Esophagus squamous epithelium (tissue), 5 donors: Measurements from ENCODE around the gene MCM6. TPM values are rescaled to one million over a fixed set of nuclear protein-coding genes. Genes with fewer than 3 reads are reported as not detected.

Experiments used
- DNase-seq: peaks from one replicate; lab custom pipeline; 2025; lab: John Stamatoyannopoulos, UW
- H3K27ac ChIP-seq, 4 donors: fragments of 200-600 bp; sonication (generic); one replicate each; pipeline ENCODE4 v1.5.1; 2016 to 2019; ENCODE audit warnings: mild to moderate bottlenecking in 1 of 4
- H3K27me3 ChIP-seq, 4 donors: fragments of 200-600 bp; sonication (generic); 1 replicate in 3 of 4; 2 replicates in 1 of 4; pipeline versions ENCODE4 v1.5.1 to v1.6.0; 2017 to 2021; ENCODE audit warnings: antibody characterized with exemption in 1 of 4
- H3K36me3 ChIP-seq, 3 donors: fragments of 200-600 bp; sonication (generic); one replicate each; pipeline ENCODE4 v1.5.1; 2016 to 2019
- H3K4me1 ChIP-seq, 3 donors: fragments of 200-600 bp; sonication (generic); one replicate each; pipeline ENCODE4 v1.5.1; 2017 to 2019
- H3K4me3 ChIP-seq, 4 donors: fragments of 200-600 bp; sonication (generic); 1 replicate in 3 of 4; 2 replicates in 1 of 4; pipeline ENCODE4 v1.5.1; 2016 to 2019; ENCODE audit warnings: mild to moderate bottlenecking in 2 of 4, moderate library complexity in 1 of 4
- H3K9me3 ChIP-seq, 3 donors: fragments of 200-600 bp; sonication (generic); one replicate each; pipeline ENCODE4 v1.5.1; 2016 to 2019
- CTCF ChIP-seq, 6 experiments: fragments of 450-650 bp in 4 of 6; fragments of 200-600 bp in 2 of 6; sonication (generic) in 2 of 6; IDR thresholded peaks; one replicate each; pipeline ENCODE4 v1.5.1; 2016 to 2019; ENCODE audit warnings: antibody characterized with exemption in 6 of 6, mild to moderate bottlenecking in 4 of 6, moderate library complexity in 4 of 6
- POLR2A ChIP-seq, 4 donors: fragments of 450-650 bp; IDR thresholded peaks; one replicate each; pipeline ENCODE4 v1.6.1; 2017; ENCODE audit warnings: antibody characterized with exemption in 4 of 4, mild to moderate bottlenecking in 4 of 4, moderate library complexity in 3 of 4
- WGBS, 2 donors: methylation state at CpG; one replicate each; pipeline ENCODE4 v1.1.5; 2018; 5-methylcytosine and 5-hydroxymethylcytosine counted together
- intact Hi-C: fragments of 100-400 bp; cut with DNase I; formaldehyde crosslinking; loops from one replicate; pipeline ENCODE4 v1.15.0; 2022
- total RNA-seq, 4 donors: library from RNA; depleted of rRNA; stranded (reverse); fragments of >200 nt; gene quantifications; one replicate each; pipeline ENCODE4 v1.1.0, GENCODE V29; 2016
- donor health status: DM: yes; HTN: yes; CAD: no.

The MCM6 gene
- total RNA-seq, 4 donors from 2014 or later = 9.0 to 25.5 (median 16.6) TPM

- Histone ChIP-seq H3K36me3 (no peaks in the 10 kb centered on the region), H3K27ac (no peak overlapping the region), H3K4me1 (peaks cover 0 to 8% (median 4%) of the 10 kb centered on the region in 3 donors), H3K9me3 (peaks cover 0 to 17% (median 5%) of the 10 kb centered on the region in 3 donors), H3K4me3 (no peak overlapping the region), H3K27me3 (no peaks in the 10 kb centered on the region)
- TF ChIP-seq POLR2A (IDR thresholded peaks at IDR 0.05) (no peak), CTCF (IDR thresholded peaks at IDR 0.05) (no peak)
- no peak for DNase-seq
- 60 to 63% methylated on average over 3 of the region's 3 CpGs for WGBS, 2 donors
- intact Hi-C loops = no loop called here
These were observed 73.9 kb downstream of the MCM6 start for GRCh38 chr2:135802350-135802749.

GRCh38 chr2:135800513-135801460 lies 75.5 kb downstream of the MCM6 start:
- Histone ChIP-seq H3K27me3 (no peaks in the 10 kb centered on the region), H3K4me3 (no peak overlapping the region), H3K27ac (no peak overlapping the region), H3K36me3 (no peaks in the 10 kb centered on the region), H3K4me1 (peaks cover 0 to 9% (median 4%) of the 10 kb centered on the region in 3 donors), H3K9me3 (peaks cover 0 to 17% (median 5%) of the 10 kb centered on the region in 3 donors)
- no peak for DNase-seq
- intact Hi-C loops = no loop called here
- WGBS, 2 donors = 73 to 84% methylated on average over 4 to 6 of the region's 9 CpGs
- TF ChIP-seq POLR2A (IDR thresholded peaks at IDR 0.05) (no peak), CTCF (IDR thresholded peaks at IDR 0.05) (no peak)

GRCh38 chr2:135799738-135800137 lies 76.5 kb downstream of the MCM6 start:
- intact Hi-C loops = no loop called here
- Histone ChIP-seq H3K4me1 (peaks cover 0 to 9% (median 4%) of the 10 kb centered on the region in 3 donors), H3K36me3 (no peaks in the 10 kb centered on the region), H3K9me3 (peaks cover 0 to 17% (median 5%) of the 10 kb centered on the region in 3 donors), H3K4me3 (no peak overlapping the region), H3K27ac (no peak overlapping the region), H3K27me3 (no peaks in the 10 kb centered on the region)
- no peak for DNase-seq
- TF ChIP-seq POLR2A (IDR thresholded peaks at IDR 0.05) = no peak
- TF ChIP-seq CTCF (IDR thresholded peaks at IDR 0.05) = no peak
- WGBS, 2 donors = 65% methylated on average over 2 of the region's 2 CpGs

- no peak for DNase-seq
- intact Hi-C loops = no loop called here
- H3K36me3 ChIP-seq = no peaks in the 10 kb centered on the region
- no peak overlapping the region for H3K4me3 ChIP-seq
- no peaks in the 10 kb centered on the region for H3K27me3 ChIP-seq
- 52 to 62% methylated on average over 4 of the region's 4 CpGs for WGBS, 2 donors
- TF ChIP-seq CTCF (IDR thresholded peaks at IDR 0.05) = peak in 1 of 6 experiments; percentile 13
- no peak for TF ChIP-seq POLR2A (IDR thresholded peaks at IDR 0.05)
- no peak overlapping the region for H3K27ac ChIP-seq
- peaks cover 0 to 9% (median 4%) of the 10 kb centered on the region in 3 donors for H3K4me1 ChIP-seq
- H3K9me3 ChIP-seq = peaks cover 0 to 17% (median 5%) of the 10 kb centered on the region in 3 donors
These were observed 77.5 kb downstream of the MCM6 start for GRCh38 chr2:135798762-135799161.

- intact Hi-C loops = no loop called here
These were observed 78.0 kb downstream of the MCM6 start for GRCh38 chr2:135798275-135798705.

More at GRCh38 chr2:135798275-135798705, 78.0 kb downstream of the MCM6 start:
- no peak overlapping the region for H3K27ac ChIP-seq
- no peak overlapping the region for H3K4me3 ChIP-seq
- H3K9me3 ChIP-seq = peaks cover 0 to 17% (median 5%) of the 10 kb centered on the region in 3 donors
- no peak for TF ChIP-seq POLR2A (IDR thresholded peaks at IDR 0.05)
- H3K27me3 ChIP-seq = no peaks in the 10 kb centered on the region
- no peaks in the 10 kb centered on the region for H3K36me3 ChIP-seq
- no peak for DNase-seq
- H3K4me1 ChIP-seq = peaks cover 0 to 9% (median 4%) of the 10 kb centered on the region in 3 donors
- 81 to 86% methylated on average over 1 to 3 of the region's 5 CpGs for WGBS, 2 donors
